NCI-H2196 (cell line): ENCODE results near the gene USP36.
"Not testable (repeated sequence)": the region's sequence is repeated elsewhere in the genome, so short reads cannot be mapped to it uniquely, and the experiment has no call there.

Experiments used
- DNase-seq: peaks from one replicate; lab custom pipeline; 2025; ENCODE audit not compliant: unreplicated experiment; lab: John Stamatoyannopoulos, UW

The USP36 gene

GRCh38 chr17:78872486-78872885 lies 31.9 kb upstream of the USP36 start:
- peak; percentile 66 for DNase-seq

- no peak for DNase-seq
Measured at GRCh38 chr17:78870621-78871020, 30.0 kb upstream of the USP36 start.

DNA sequence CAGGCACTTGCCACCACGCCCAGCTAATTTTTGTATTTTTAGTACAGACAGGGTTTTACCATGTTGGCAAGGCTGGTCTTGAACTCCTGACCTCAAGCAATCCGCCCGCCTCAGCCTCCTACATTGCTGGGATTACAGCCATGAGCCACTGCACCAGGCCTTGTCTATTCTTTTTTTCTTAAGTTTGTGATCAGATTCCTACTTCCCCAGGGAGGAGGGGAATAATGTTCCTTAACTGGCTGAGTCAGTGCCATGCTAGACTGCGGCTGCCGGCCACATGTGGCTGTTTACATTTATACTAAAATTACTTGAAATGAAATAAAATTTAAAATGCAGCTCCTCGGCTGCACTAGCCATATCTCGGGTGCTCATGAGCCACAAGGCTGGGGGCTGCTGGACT lies 27.8 kb upstream of the USP36 start:
- DNase-seq, result no peak

GRCh38 chr17:78867046-78867445 lies 26.4 kb upstream of the USP36 start:
- DNase-seq, result not testable (repeated sequence)

DNA sequence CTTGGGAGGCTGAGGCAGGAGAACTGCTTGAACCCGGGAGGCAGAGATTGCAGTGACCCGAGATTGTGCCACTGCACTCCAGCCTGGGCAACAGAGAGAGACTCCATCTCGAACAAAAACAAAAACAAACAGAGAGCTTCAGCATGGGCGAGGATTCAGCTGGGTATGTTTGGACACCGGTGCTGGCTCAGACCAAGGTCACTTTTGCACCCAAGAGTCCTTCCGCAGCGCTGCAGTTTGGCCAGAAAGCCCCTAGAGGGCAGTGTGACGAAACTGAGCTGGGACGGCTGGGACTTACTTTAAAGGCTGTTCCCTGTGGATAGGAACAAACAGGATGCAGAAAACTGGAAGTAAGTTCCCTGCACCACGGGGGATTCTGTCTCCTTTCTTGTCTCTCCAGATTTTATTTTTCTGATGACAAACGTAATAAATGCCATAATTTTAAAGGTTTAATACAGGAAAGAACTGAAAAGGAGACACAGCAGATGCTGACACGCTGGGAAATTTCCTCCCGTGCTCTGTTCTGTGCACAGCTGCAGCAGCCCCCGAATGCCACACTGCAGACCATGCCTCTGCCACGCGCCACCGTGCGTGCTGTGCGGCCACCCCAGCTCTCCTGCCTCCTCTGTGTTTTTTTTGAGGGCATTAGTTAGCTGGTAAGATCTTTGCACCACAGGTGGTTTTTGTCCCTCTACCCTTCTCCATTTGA lies 25.2 kb upstream of the USP36 start:
- DNase-seq, result peak; percentile 92

GRCh38 chr17:78864117-78864516 lies 23.5 kb upstream of the USP36 start:
- no peak for DNase-seq

DNA sequence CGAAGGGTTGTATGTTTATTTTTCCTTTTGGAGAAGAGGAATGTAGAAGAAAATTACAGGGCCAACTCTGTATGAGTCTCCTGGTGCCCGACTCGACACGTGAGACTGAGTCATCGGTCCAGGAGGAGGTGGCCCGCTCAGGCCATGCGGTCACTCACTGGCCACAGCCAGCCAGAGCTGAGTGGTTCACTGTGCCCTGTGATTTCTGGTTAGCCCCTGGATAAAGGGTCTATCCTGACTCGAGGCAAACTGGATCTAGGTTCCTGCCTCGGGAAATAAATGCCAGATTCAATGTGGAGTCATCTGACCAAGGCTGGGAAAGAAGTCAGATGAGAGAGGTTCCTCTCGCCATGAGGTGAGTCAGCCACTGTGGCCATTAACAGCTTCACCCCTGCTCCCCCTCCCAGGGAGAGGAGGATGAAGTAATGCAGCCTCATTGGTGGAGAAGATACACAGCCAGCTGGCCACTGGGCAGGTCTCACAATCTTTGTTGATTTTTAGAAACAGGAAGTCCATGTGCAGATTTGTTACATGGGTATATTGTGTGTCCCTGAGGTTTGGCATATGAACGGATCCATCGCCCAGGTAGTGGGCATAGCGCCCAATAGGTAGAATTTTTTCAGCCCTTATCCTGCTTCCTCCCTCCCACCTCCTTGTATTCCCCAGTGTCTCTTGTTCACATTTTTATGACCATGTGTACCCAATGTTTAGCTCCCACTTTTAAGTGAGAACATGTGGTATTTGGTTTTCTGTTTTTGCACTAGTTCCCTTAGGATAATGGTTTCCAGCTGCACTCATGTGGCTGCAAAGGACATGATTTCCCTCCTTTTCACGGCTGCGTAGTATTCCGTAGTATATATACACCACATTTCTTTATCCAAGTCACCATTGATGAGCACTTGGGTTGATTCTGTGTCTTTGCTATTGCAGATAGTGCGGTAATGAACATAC lies 21.7 kb upstream of the USP36 start:
- peak; percentile 90 for DNase-seq

DNA sequence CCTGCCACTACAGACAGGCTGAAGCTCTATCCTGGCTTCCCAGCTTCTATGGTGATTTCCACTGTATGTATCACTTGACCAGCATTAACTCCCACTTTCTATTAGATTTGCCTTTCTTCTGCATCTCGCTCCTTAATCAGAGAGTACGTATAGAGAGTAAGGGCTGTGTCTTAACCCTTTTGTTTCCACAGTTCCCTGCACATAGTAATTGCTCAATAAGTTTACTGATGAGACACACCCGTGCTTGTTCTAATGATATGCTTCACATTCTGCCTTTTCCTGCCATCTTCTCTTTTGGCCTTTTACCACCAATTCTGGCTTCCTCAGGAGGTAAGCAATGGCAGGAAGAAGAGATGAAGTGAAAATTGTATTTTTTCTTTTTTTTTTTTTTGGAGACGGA lies 20.6 kb upstream of the USP36 start:
- DNase-seq, result no peak

GRCh38 chr17:78859051-78859450 lies 18.4 kb upstream of the USP36 start:
- no peak for DNase-seq

DNA sequence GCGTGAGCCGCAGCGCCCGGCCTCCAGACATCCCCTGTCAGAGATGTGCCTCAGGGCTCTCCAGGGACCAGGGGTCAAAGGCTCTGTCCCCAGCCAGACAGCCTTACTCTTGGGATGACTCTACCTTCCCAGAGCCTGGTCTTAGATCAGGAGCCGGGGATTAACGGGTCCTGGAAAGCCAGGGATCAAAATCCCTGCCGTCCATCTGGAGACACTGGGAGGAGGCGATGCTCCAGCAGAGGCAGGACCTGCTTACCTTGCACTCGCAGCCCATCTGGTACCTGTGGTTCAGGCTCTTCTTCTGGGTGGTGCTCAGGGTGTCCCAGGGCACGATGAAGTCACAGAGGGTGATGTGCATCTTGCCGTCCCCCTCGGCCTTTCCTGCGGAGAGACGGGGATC lies 16.7 kb upstream of the USP36 start:
- DNase-seq, result no peak

DNA sequence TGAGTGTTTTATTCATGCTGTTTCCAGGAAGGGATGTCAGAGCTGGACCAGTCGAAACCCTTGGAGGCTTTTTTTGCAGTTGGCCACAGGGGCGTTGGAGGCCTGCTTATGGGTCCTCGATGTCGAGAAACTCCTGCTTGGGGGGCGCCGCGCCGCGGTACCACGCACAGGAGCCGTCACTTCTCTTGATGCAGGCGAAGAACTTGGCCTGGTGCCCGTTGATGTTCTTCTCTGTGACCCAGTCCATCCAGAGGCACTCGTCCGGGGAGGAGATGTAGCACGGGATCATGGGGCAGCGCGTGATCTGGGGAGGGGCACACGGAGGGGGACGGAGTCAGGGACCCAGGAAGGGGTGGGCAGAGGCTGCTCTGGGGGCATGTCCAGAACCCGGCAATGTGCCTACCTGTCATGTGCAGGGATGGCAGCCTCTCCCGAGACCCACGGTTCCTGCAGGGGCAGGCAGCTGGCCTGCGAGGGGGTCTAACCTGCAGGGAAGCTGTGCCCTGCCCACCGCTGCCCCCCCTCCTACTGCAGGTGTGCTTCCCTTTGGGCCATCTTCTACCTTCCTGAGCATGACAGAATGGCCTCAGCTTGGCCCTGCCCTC lies 15.0 kb upstream of the USP36 start:
- DNase-seq, result no peak

DNA sequence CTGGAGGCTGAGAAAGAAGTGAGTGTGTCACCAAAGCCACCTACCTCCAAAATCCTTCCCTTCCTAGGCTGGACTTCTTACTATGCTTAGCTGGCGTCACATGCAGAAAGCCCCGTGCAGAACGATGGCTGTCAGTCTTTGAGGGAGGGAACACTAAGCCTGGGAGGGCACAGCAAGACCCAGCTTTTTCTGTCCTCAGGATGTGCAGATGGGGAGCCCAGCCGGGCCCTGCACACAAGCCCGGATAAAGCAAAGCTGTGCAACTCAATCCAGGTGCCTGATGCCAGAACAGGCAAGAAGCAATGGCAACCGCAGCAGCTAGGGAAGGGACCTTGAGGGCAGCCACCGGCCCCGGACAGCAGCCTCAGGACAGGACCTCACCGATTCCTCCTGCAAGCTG lies 13.9 kb upstream of the USP36 start:
- no peak for DNase-seq

GRCh38 chr17:78853926-78854394 lies 13.3 kb upstream of the USP36 start:
- no peak for DNase-seq

DNA sequence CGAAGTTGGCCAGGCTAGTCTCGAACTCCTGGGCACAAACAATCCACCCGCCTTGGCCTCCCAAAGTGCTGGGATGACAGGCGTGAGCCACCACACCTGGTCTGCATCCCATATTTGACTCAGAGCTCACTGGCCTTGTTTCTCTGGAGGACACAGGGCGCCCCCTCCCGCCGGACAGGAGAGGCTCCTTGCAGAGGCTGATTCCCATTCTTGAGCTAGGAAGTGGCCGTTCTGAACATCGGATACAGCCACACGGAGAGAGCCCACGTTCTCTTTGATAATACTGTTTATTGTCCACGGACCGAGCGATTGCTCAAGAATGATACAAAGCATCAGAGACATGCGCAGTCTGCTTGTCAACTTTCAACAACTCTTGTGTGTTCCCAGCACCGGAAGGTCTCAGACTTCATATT lies 12.1 kb upstream of the USP36 start:
- no peak for DNase-seq

- DNase-seq, result no peak
Measured at GRCh38 chr17:78849026-78849425, 8.4 kb upstream of the USP36 start.

- DNase-seq, result no peak
Measured at GRCh38 chr17:78847052-78847451, 6.4 kb upstream of the USP36 start.

DNA sequence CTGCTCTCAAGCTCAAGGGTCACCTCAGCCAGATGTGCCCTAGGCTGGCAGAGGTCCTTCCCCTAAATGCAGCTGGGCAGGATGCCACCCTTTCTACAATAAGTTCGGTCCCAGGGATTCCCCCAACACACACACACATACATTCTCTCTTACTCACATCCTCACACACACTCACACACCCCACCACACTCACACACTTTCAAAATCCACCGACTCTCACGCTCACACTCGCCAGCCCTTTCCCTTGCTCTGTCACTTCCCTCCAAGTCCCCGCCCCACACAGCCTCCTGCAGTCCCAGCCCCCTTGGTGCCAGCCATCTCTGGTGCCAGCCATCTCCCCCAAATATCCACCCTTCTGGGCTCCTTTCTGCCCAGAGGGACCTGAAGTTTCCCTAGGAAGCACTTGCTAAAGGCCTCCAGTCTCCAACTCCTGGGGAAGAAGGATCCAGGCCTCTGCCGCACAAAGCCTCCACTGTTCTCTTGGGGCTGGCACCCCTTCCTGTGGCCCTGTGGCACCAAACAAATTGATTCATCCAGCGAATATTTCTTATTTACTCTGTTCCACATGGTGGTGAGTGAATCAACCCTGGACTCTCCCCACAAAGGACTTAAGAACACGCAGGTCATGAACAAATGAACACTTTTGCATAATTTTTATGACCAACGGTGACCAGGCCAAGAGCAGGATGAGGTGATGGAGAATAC lies 3.8 kb upstream of the USP36 start:
- no peak for DNase-seq

DNA sequence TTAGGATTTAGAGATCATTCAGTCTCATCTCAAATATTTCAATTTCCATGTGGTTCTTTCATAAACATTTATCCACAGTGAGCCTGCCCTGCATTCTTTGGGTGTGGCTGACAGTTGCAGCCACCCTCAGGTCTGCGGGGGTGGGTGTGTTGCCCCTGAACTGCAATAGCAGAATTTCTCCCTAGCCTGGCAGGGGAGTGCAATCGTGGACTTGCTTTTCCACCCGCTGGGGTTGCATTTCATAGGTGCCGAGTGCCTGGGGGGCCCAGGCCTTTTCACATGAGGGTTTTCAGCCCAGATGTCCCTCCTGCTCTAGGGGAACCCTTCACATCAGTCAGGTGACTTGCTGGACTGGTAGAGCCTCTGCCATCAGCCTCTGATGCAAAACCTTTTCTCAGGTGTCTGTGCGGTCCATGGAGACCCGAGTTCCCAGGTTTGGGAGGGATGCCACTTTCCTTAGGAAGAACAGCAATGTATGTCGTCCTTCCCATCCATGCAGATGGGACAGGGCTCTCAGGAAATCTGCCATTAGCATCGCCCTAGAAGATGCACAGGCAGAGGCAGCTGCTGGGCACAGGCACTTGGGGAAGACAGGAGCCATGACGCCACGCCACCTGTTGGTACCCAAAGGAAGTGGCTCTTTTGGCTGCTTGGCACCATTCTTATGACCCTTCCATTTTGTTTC lies 2.4 kb upstream of the USP36 start:
- DNase-seq, result peak; percentile 72

- DNase-seq, result no peak
Measured at GRCh38 chr17:78840530-78840779, 159 bp downstream of the USP36 start.

DNA sequence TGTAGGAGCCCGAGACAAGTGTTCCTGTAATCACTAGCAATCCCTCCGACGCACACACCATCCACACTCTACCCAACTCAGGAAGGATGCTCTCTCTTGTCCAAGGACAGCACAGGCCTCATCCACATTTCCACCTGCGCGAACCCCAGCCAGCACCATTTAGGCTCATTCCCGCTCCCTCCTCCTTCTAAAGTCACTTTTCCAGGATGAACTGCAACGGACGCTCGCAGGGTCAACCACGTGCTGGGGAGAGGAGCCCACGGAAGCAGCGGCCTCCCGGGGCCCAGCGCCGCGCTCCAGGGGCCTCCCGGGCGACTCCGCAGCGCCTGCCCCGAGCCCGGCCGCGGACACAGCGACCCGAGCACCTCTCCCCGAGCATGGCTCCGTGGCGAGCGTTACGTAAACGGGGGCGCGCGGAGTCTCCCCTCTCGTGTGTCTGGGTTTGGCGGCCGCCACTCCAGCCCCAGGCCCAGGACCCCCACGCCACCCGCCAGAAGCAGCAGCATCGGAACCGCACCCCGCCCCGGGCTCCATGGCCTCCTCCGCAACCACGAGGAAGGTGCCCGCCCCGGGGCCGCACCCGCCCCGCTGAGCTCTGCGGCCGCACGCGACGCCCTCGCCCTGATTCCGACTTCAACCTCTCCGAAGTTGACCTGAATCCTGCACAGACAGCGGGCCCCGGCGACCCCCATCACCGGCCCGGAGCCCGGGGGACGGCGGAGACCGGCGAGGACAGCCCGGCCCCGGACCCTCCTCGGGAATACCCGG lies 668 bp downstream of the USP36 start:
- DNase-seq, result no peak
